ENCODE data around the gene HNRNPAB.
A peak's percentile ranks its signal among the peaks of the same experiment; 100 is the strongest.

HNRNPAB gene

GRCh38 chr5:178204182-178204934 is at the start of gene HNRNPAB:
HNRNPAB (plus strand) TSS chr5:178204533; CDS start chr5:178204838, 305 bp downstream.
- DNase-seq (ENCODE audit: low read depth): peak; percentile 92

- DNase-seq (ENCODE audit: low read depth): no peak
Observed at GRCh38 chr5:178155065-178155464, 49.3 kb upstream of the HNRNPAB start.

- DNase-seq (ENCODE audit: low read depth): no peak
Observed at GRCh38 chr5:178160176-178160575, 44.2 kb upstream of the HNRNPAB start.

- DNase-seq (ENCODE audit: low read depth): no peak
Observed at GRCh38 chr5:178162481-178162880, 41.9 kb upstream of the HNRNPAB start.

GRCh38 chr5:178163772-178164735 is 40.3 kb upstream of the HNRNPAB start:
- DNase-seq (ENCODE audit: low read depth): peak; percentile 87

GRCh38 chr5:178165581-178165980 is 38.8 kb upstream of the HNRNPAB start:
- no peak for DNase-seq (ENCODE audit: low read depth)

- no peak for DNase-seq (ENCODE audit: low read depth)
Observed at GRCh38 chr5:178170455-178170854, 33.9 kb upstream of the HNRNPAB start.

- DNase-seq (ENCODE audit: low read depth): no peak
Observed at GRCh38 chr5:178174456-178174855, 29.9 kb upstream of the HNRNPAB start.

- no peak for DNase-seq (ENCODE audit: low read depth)
Observed at GRCh38 chr5:178176791-178177190, 27.5 kb upstream of the HNRNPAB start.

GRCh38 chr5:178177569-178177968 is 26.8 kb upstream of the HNRNPAB start:
- DNase-seq (ENCODE audit: low read depth): no peak

- no peak for DNase-seq (ENCODE audit: low read depth)
Observed at GRCh38 chr5:178180141-178180863, 24.0 kb upstream of the HNRNPAB start.

GRCh38 chr5:178182158-178182876 is 22.0 kb upstream of the HNRNPAB start:
- DNase-seq (ENCODE audit: low read depth): no peak

GRCh38 chr5:178186427-178186826 is 17.9 kb upstream of the HNRNPAB start:
- DNase-seq (ENCODE audit: low read depth): no peak

- DNase-seq (ENCODE audit: low read depth): no peak
Observed at GRCh38 chr5:178187014-178187413, 17.3 kb upstream of the HNRNPAB start, which contains the start of gene GMCL2. GMCL2 (minus strand) TSS chr5:178187371; CDS start chr5:178187299, 72 bp downstream.

GRCh38 chr5:178189433-178189832 is 14.9 kb upstream of the HNRNPAB start:
- no peak for DNase-seq (ENCODE audit: low read depth)

GRCh38 chr5:178191661-178192060 is 12.7 kb upstream of the HNRNPAB start:
- DNase-seq (ENCODE audit: low read depth): no peak

GRCh38 chr5:178192244-178192643 is 12.1 kb upstream of the HNRNPAB start:
- DNase-seq (ENCODE audit: low read depth): no peak

GRCh38 chr5:178192787-178193186 is 11.5 kb upstream of the HNRNPAB start:
- DNase-seq (ENCODE audit: low read depth): no peak

GRCh38 chr5:178193251-178193809 is 11.0 kb upstream of the HNRNPAB start:
- DNase-seq (ENCODE audit: low read depth): no peak

GRCh38 chr5:178194026-178194425 is 10.3 kb upstream of the HNRNPAB start:
- no peak for DNase-seq (ENCODE audit: low read depth)

GRCh38 chr5:178196281-178196812 is 8.0 kb upstream of the HNRNPAB start:
- DNase-seq (ENCODE audit: low read depth): no peak

Data from stimulated activated CD4-positive, alpha-beta T cell treated with anti-CD3 and anti-CD28 coated beads, Interleukin-2, amount 100 ng/mL, for 4 hours (primary cell).